ENCODE data around the gene TMEM245. TPM values are rescaled to one million over a fixed set of nuclear protein-coding genes. Genes with fewer than 3 reads are reported as not detected.
"Not testable (repeated sequence)": the region's sequence is repeated elsewhere in the genome, so short reads cannot be mapped to it uniquely, and the experiment has no call there.

TMEM245 gene
- total and polyA plus RNA-seq, 2 donors (not counting 3 experiments of a cell fraction or from before 2014, with no cell fraction given), result 44.2 to 48.0 TPM

- POLR2A ChIA-PET, result no interaction called here
- intact Hi-C loops (cut with micrococcal nuclease) (no loop called here), dilution Hi-C loops (cut with MboI; ENCODE audit: extremely low pct_ligation_motif_present, low sequenced_read_pairs) (no loop called here)
- no peak for TF ChIP-seq FOS (IDR thresholded peaks at IDR 0.05; ENCODE audit: borderline replicate concordance, insufficient read depth, low read length)
- DNase-seq (ENCODE audit: low read depth, low spot score) (no peak), FAIRE-seq (no peak)
- Histone ChIP-seq H3K9me1 (replicated peaks; ENCODE audit: control insufficient read depth, extremely low read depth, insufficient read depth, low read length) (no peaks in the 10 kb centered on the region), H3K36me3 (ENCODE audit: control insufficient read depth in 2 of 2, extremely low read depth in 1 of 2, insufficient read depth in 2 of 2, low read length in 2 of 2) (peaks cover 11 to 15% of the 10 kb centered on the region in 2 experiments), H3K27ac (ENCODE audit: insufficient read depth, low read depth, low read length) (no peak overlapping the region), H3K4me2 (ENCODE audit: insufficient read depth, low read length) (no peak overlapping the region), H2AFZ (ENCODE audit: low read depth, low read length) (no peak overlapping the region), H3K9ac (replicated peaks; ENCODE audit: extremely low read depth, insufficient read depth, low read length) (no peak overlapping the region), H4K20me1 (replicated peaks; ENCODE audit: control insufficient read depth, extremely low read depth, insufficient read depth, low read length) (no peaks in the 10 kb centered on the region), H3K4me3 (replicated peaks in 1 of 3; ENCODE audit: insufficient read depth in 1 of 3, low read depth in 1 of 3, low read length in 3 of 3) (no peak overlapping the region), H3K79me2 (ENCODE audit: control insufficient read depth, insufficient read depth, low read length) (no peaks in the 10 kb centered on the region), H3K4me1 (ENCODE audit: control insufficient read depth, extremely low read depth, insufficient read depth, low read length) (peaks cover 3% of the 10 kb centered on the region), H3K9me3 (replicated peaks; ENCODE audit: control insufficient read depth, insufficient read depth, low read length) (no peaks in the 10 kb centered on the region), H3K27me3 (ENCODE audit: control insufficient read depth in 2 of 2, insufficient read depth in 2 of 2, low read length in 2 of 2) (no peaks in the 10 kb centered on the region)
- BruUV-seq (replicated peaks), result no TSS peak
- CTCF ChIA-PET, result no interaction called here
Measured at GRCh38 chr9:109060191-109060590, 59.6 kb downstream of the TMEM245 start.

GRCh38 chr9:109053121-109053520, 66.6 kb downstream of the TMEM245 start:
- H3K4me3 ChIP-seq (replicated peaks in 1 of 3; ENCODE audit: insufficient read depth in 1 of 3, low read depth in 1 of 3, low read length in 3 of 3); H4K20me1 ChIP-seq (replicated peaks; ENCODE audit: control insufficient read depth, extremely low read depth, insufficient read depth, low read length); H3K27me3 ChIP-seq (ENCODE audit: control insufficient read depth in 2 of 2, insufficient read depth in 2 of 2, low read length in 2 of 2); FAIRE-seq; H3K79me2 ChIP-seq (ENCODE audit: control insufficient read depth, insufficient read depth, low read length); POLR2A ChIA-PET; BruUV-seq (replicated peaks); H3K9ac ChIP-seq (replicated peaks; ENCODE audit: extremely low read depth, insufficient read depth, low read length); intact Hi-C loops (cut with micrococcal nuclease); H3K4me2 ChIP-seq (ENCODE audit: insufficient read depth, low read length); H3K9me1 ChIP-seq (replicated peaks; ENCODE audit: control insufficient read depth, extremely low read depth, insufficient read depth, low read length); H2AFZ ChIP-seq (ENCODE audit: low read depth, low read length); H3K27ac ChIP-seq (ENCODE audit: insufficient read depth, low read depth, low read length); H3K4me1 ChIP-seq (ENCODE audit: control insufficient read depth, extremely low read depth, insufficient read depth, low read length); dilution Hi-C loops (cut with MboI; ENCODE audit: extremely low pct_ligation_motif_present, low sequenced_read_pairs); H3K9me3 ChIP-seq (replicated peaks; ENCODE audit: control insufficient read depth, insufficient read depth, low read length); DNase-seq (ENCODE audit: low read depth, low spot score): not testable (repeated sequence)
- peaks cover 13 to 18% of the 10 kb centered on the region in 2 experiments for H3K36me3 ChIP-seq (ENCODE audit: control insufficient read depth in 2 of 2, extremely low read depth in 1 of 2, insufficient read depth in 2 of 2, low read length in 2 of 2)
- CTCF ChIA-PET, result interaction anchor here (1.9 kb wide), 1 partner anchor 9 kb away, joined by 6 read pairs; no protein-coding TSS in a partner anchor
